Astrocyte (in vitro differentiated cells and primary cell): Measurements from ENCODE around the gene BBS5.

ENCODE experiments used
- CTCF ChIP-seq: IDR thresholded peaks from 2 replicates; pipeline ENCODE4 v1.5.1; 2011; ENCODE audit warnings: low read depth, mild to moderate bottlenecking, inconsistent platforms, low read length, moderate library complexity; ENCODE audit not compliant: insufficient read depth
- EZH2 ChIP-seq: IDR thresholded peaks from 2 replicates; pipeline ENCODE4 v1.6.1; 2012; ENCODE audit warnings: mild to moderate bottlenecking, low read length, inconsistent platforms; ENCODE audit not compliant: insufficient read depth

GRCh38 chr2:169469952-169470572 is 9.2 kb upstream of the BBS5 start:
- no peak for TF ChIP-seq CTCF
- no peak for TF ChIP-seq EZH2
